ENCODE data around the gene FBXO45. TPM values are rescaled to one million over a fixed set of nuclear protein-coding genes. Genes with fewer than 3 reads are reported as not detected.
"Not testable (repeated sequence)": the region's sequence is repeated elsewhere in the genome, so short reads cannot be mapped to it uniquely, and the experiment has no call there.

Gene FBXO45
- total and polyA plus RNA-seq, 2 of the 4 experiments (the other 2 are of a cell fraction): 3.8 to 5.0 TPM

GRCh38 chr3:196615234-196615633 lies 46.8 kb downstream of the FBXO45 start:
- H3K27me3 ChIP-seq (ENCODE audit: control insufficient read depth, insufficient read depth, low read length); H3K4ac ChIP-seq (ENCODE audit: low read depth, low read length); H4K8ac ChIP-seq (ENCODE audit: low read depth in 2 of 2, low read length in 2 of 2); H2AK5ac ChIP-seq (ENCODE audit: low read depth, low read length); H2BK20ac ChIP-seq (ENCODE audit: low read depth, low read length); H3K23ac ChIP-seq (ENCODE audit: low read depth, low read length); DNase-seq; H3K14ac ChIP-seq (replicated peaks; ENCODE audit: low read depth, low read length); H4K91ac ChIP-seq (ENCODE audit: insufficient read depth, low read depth, low read length); intact Hi-C loops (cut with micrococcal nuclease); H3K9ac ChIP-seq (ENCODE audit: low read depth, low read length); BruUV-seq (replicated peaks); dilution Hi-C loops (cut with HindIII; ENCODE audit: low sequenced_read_pairs, unreplicated experiment); H3K9me1 ChIP-seq (ENCODE audit: insufficient read depth, low read length); ATAC-seq (ENCODE audit: low read depth); H3K79me1 ChIP-seq (ENCODE audit: low read depth in 1 of 2, low read length in 2 of 2); H3K36me3 ChIP-seq (ENCODE audit: control insufficient read depth, insufficient read depth, low read length); H3K18ac ChIP-seq (ENCODE audit: low read depth, low read length); H2BK15ac ChIP-seq (ENCODE audit: low read depth, low read length); H4K20me1 ChIP-seq (ENCODE audit: insufficient read depth, low read length); H2BK5ac ChIP-seq (ENCODE audit: low read depth, low read length, poor library complexity, severe bottlenecking); H3K4me1 ChIP-seq (ENCODE audit: control insufficient read depth, insufficient read depth, low read length); POLR2A ChIA-PET (ENCODE audit: unreplicated experiment); H3K27ac ChIP-seq (ENCODE audit: insufficient read depth, low read length); H3K56ac ChIP-seq (ENCODE audit: extremely low read depth, insufficient read depth, low read length); CTCF ChIA-PET; H3K4me3 ChIP-seq (ENCODE audit: insufficient read depth, low read depth, low read length); H2AK9ac ChIP-seq (replicated peaks; ENCODE audit: low read depth, low read length, poor library complexity); H3K4me2 ChIP-seq (ENCODE audit: low read depth, low read length); H2BK120ac ChIP-seq (ENCODE audit: low read depth, low read length); H3K9me3 ChIP-seq (ENCODE audit: control insufficient read depth, insufficient read depth, low read length); H2AFZ ChIP-seq (replicated peaks; ENCODE audit: low read length, poor library complexity); H4K5ac ChIP-seq (ENCODE audit: low read depth, low read length): not testable (repeated sequence)
- in situ Hi-C loops (cut with MboI; ENCODE audit: low sequenced_read_pairs): loop anchor here (25.0 kb wide), 1 partner anchor 347 kb away; the partner anchor contains the start of gene PIGZ
- WGBS, 2 experiments (ENCODE audit: extremely low coverage in 2 of 2, insufficient read length in 1 of 2): 100% methylated on average over 1 of the region's 6 CpGs; no CpG with 5 or more reads in 1 of the 2 experiments
